Glutamatergic neuron (in vitro differentiated cells): ENCODE measurements around the gene XRCC4. TPM values are rescaled to one million over a fixed set of nuclear protein-coding genes. Genes with fewer than 3 reads are reported as not detected.
"Not testable (repeated sequence)": the region's sequence is repeated elsewhere in the genome, so short reads cannot be mapped to it uniquely, and the experiment has no call there.

Experiments used
- DNase-seq: peaks from one replicate; pipeline ENCODE4 v3.0.0; 2022
- H3K27ac Mint-ChIP-seq: one replicate; pipeline ENCODE4 v1.8.0; 2020; ENCODE audit warnings: mild to moderate bottlenecking, mixed read lengths, inconsistent platforms; ENCODE audit not compliant: unreplicated experiment
- H3K27me3 Mint-ChIP-seq: one replicate; pipeline ENCODE4 v1.8.0; 2020; ENCODE audit warnings: mild to moderate bottlenecking, moderate library complexity, mixed read lengths, inconsistent platforms; ENCODE audit not compliant: unreplicated experiment
- H3K36me3 Mint-ChIP-seq: one replicate; pipeline ENCODE4 v1.8.0; 2020; ENCODE audit warnings: mild to moderate bottlenecking, mixed read lengths, inconsistent platforms; ENCODE audit not compliant: unreplicated experiment
- H3K4me1 Mint-ChIP-seq: one replicate; pipeline ENCODE4 v1.8.0; 2020; ENCODE audit warnings: mild to moderate bottlenecking, low read depth, mixed read lengths, inconsistent platforms; ENCODE audit not compliant: unreplicated experiment
- H3K4me3 Mint-ChIP-seq: one replicate; pipeline ENCODE4 v1.8.0; 2020; ENCODE audit warnings: mild to moderate bottlenecking, mixed read lengths, inconsistent platforms; ENCODE audit not compliant: unreplicated experiment
- H3K9me3 Mint-ChIP-seq: one replicate; pipeline ENCODE4 v1.8.0; 2020; ENCODE audit warnings: mild to moderate bottlenecking, moderate library complexity, mixed read lengths, inconsistent platforms; ENCODE audit not compliant: unreplicated experiment
- total RNA-seq: library from RNA; stranded (reverse); fragmentation: NEBNext Ultra II Directional; extraction: Animal tissue kit (Norgen Biotek cat#: 25700); gene quantifications from one replicate; pipeline ENCODE4 v1.2.1, GENCODE V29; 2021; ENCODE audit not compliant: unreplicated experiment
- TF ChIP-seq, protein P1 (sequence below): fragments of 200-600 bp; sonication (generic); IDR thresholded peaks from one replicate; pipeline ENCODE4 v1.5.0; 2021; ENCODE audit not compliant: partially characterized antibody, unreplicated experiment

Gene XRCC4
- total RNA-seq, 1 donor from 2014 or later: 5.9 TPM

DNA sequence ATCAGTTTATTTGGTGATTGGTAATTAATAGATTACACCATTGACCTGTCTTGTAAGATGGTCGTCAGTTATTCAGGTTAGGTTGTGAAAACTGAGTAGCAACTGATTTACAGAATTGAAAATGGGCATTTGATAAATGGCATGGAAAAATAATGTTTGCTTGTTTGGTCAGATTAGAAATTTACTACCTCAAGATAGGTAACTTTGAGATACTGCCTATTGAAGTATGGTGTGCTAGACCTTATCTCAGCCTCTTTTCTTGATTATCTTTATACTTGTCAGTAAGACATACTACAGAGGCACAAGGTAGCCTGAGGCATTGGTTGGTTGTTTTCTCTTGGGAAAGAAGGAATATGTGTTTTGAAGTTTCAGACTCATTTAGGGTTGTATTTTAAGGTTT is 174.5 kb downstream of the XRCC4 start:
- Mint-ChIP-seq H3K27ac (no peak overlapping the region), H3K4me1 (no peaks in the 10 kb centered on the region), H3K27me3 (no peaks in the 10 kb centered on the region), H3K36me3 (no peaks in the 10 kb centered on the region), H3K9me3 (no peaks in the 10 kb centered on the region), H3K4me3 (no peak overlapping the region)
- TF ChIP-seq, protein P1, sequence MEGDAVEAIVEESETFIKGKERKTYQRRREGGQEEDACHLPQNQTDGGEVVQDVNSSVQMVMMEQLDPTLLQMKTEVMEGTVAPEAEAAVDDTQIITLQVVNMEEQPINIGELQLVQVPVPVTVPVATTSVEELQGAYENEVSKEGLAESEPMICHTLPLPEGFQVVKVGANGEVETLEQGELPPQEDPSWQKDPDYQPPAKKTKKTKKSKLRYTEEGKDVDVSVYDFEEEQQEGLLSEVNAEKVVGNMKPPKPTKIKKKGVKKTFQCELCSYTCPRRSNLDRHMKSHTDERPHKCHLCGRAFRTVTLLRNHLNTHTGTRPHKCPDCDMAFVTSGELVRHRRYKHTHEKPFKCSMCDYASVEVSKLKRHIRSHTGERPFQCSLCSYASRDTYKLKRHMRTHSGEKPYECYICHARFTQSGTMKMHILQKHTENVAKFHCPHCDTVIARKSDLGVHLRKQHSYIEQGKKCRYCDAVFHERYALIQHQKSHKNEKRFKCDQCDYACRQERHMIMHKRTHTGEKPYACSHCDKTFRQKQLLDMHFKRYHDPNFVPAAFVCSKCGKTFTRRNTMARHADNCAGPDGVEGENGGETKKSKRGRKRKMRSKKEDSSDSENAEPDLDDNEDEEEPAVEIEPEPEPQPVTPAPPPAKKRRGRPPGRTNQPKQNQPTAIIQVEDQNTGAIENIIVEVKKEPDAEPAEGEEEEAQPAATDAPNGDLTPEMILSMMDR: no peak
- DNase-seq: no peak

DNA sequence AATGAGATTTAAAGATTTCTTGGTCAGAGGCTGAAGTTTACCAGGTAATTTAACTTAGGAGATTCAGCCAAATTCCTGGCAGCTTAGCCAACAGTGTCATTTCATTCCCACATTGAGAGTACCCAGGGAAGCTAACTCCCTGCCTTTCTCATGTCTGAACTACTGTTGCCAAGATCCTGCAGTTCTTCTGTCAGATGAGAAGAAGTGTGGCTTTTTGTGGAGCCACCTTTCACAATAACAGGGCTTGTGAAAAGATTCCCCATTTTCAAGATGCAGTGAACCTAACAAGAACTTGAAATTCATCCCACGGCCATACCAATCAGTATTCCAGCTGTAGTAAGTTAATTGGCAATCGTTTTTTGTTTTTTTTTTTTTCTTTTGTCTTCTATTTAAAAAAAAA is 176.4 kb downstream of the XRCC4 start:
- no peak for DNase-seq
- Mint-ChIP-seq H3K4me1 (no peaks in the 10 kb centered on the region), H3K9me3 (peaks cover 1% of the 10 kb centered on the region), H3K4me3 (no peak overlapping the region), H3K36me3 (no peaks in the 10 kb centered on the region), H3K27me3 (peaks cover 1% of the 10 kb centered on the region), H3K27ac (no peak overlapping the region)
- TF ChIP-seq, protein P1: no peak

DNA sequence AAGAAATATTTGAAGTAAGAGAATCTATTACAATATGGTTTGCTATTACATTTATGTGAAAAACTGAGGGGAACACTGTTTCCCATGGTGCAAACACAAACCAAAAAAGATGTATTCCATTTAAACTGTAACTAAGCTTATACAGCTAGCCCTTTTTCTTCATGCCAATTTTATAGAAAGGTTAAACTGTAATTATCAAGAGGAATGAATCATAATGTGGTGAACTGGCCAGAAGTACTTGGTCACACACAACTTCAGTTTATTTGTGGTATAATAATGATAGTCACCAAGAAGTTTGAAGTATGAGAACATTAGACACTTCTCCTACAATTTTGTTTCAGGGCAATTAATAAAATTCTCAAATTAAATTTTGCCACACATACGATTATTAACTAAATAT is 177.9 kb downstream of the XRCC4 start:
- Mint-ChIP-seq H3K4me1 (no peaks in the 10 kb centered on the region), H3K27ac (no peak overlapping the region), H3K4me3 (no peak overlapping the region), H3K9me3 (peaks cover 1% of the 10 kb centered on the region), H3K36me3 (no peaks in the 10 kb centered on the region), H3K27me3 (peaks cover 1% of the 10 kb centered on the region)
- no peak for DNase-seq
- TF ChIP-seq, protein P1: no peak

DNA sequence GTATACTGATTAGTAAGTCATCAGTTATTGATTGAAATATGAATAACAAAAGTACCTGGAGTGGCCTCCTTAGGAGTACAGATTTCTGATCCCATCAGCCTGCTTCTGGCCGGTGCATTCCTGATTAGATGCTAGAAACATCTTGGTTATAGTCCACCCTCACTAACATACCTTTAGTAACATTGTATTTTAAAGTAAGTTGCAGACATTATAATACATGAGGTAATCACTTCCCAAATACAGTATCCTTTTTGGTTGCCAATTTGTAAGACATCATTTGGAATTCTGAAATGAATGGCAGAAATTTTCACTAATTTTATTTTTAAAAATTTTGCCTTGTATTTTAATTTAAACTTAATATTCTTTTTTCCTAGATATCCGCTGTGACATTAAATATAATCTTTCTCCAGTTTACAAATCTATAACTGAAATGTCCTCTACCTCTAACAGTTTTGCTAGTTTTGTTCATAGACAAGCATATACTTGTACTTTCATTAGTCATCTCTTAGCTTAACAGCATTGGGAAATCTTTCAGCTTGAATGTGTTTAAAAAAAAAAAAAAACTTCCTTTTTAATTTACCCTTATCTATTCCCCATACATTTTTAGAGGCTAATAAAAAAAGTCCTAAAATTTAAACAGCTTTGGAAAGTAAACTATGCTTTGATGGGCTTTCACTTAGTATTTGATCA is 178.9 kb downstream of the XRCC4 start:
- no peaks in the 10 kb centered on the region for H3K36me3 Mint-ChIP-seq
- no peak overlapping the region for H3K27ac Mint-ChIP-seq
- H3K4me1 Mint-ChIP-seq: no peaks in the 10 kb centered on the region
- H3K27me3 Mint-ChIP-seq: peaks cover 1% of the 10 kb centered on the region
- TF ChIP-seq, protein P1: no peak
- peaks cover 1% of the 10 kb centered on the region for H3K9me3 Mint-ChIP-seq
- no peak overlapping the region for H3K4me3 Mint-ChIP-seq
- no peak for DNase-seq

DNA sequence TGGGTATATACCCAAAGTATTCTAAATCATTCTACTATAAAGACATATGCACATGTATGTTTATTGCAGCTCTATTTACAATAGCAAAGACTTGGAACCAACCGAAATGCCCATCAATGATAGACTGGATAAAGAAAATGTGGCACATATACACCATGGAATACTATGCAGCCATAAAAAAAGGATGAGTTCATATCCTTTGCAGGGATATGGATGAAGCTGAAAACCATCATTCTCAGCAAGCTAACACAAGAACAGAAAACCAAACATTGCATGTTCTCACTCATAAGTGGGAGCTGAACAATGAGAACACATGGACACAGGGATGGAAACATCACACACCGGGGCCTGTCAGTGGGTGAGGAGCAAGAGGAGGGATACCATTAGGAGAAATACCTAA is 180.3 kb downstream of the XRCC4 start:
- not testable (repeated sequence) for H3K27me3 Mint-ChIP-seq, H3K4me1 Mint-ChIP-seq, H3K27ac Mint-ChIP-seq, H3K9me3 Mint-ChIP-seq, H3K4me3 Mint-ChIP-seq, H3K36me3 Mint-ChIP-seq, DNase-seq
